ENCODE results near the gene SRMS.

Gene SRMS

DNA sequence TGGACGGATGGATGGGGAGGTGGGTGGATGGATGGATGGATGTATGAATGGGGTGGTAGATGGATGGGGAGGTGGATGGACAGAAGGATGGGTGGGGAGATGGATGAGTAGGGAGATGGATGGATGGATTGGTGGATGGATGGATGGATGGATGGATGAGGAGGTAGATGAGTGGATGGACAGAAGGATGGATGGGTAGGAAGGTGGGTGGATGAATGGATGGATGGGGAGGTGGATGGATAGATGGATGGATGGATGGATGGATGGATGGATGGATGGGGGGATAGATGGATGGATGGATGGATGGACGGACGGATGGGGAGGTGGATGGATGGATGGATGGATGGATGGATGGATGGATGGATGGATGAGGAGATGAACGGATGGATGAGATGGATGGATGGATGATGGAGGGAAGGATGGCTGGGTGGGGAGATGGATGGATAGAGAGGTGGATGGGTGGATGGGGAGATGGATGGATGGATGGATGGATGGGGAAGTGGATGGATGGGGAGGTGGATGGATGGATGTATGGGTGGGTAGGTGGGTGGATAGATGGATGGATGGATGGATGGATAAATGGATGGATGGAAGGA lies 55.8 kb downstream of the SRMS start:
- no peak overlapping the region for H3K27ac ChIP-seq
- DNase-seq (ENCODE audit: low spot score), result no peak
- no peak for TF ChIP-seq CTCF (conservative IDR thresholded peaks at IDR 0.05; ENCODE audit: low read depth)
- ChIA-PET CTCF (no interaction called here), POLR2A (ENCODE audit: low non-redundant PET) (no interaction called here)

GRCh38 chr20:63491078-63491477 lies 56.5 kb downstream of the SRMS start:
- POLR2A ChIA-PET (ENCODE audit: low non-redundant PET), result no interaction called here
- H3K27ac ChIP-seq, result no peak overlapping the region
- CTCF ChIA-PET, result interaction anchor here (1.0 kb wide), 1 partner anchor 182 kb away, joined by 3 read pairs; no protein-coding TSS in a partner anchor
- no peak for DNase-seq (ENCODE audit: low spot score)
- TF ChIP-seq CTCF (conservative IDR thresholded peaks at IDR 0.05; ENCODE audit: low read depth), result no peak
